Activated T-helper 1 cell treated with anti-CD3 and anti-CD28 coated beads, Interleukin-12 subunit alpha, Interleukin-12 subunit beta, Interleukin-2, Interleukin-4 antibody, amounts not matched to agents 30 ng/mL and 10 ng/mL and 1 ng/mL, durations not matched to agents 14 hours and 24 hours and 36 hours (primary cell): ENCODE results near the gene TUFM. TPM values are rescaled to one million over a fixed set of nuclear protein-coding genes. Genes with fewer than 3 reads are reported as not detected.
"Not testable (repeated sequence)": the region's sequence is repeated elsewhere in the genome, so short reads cannot be mapped to it uniquely, and the experiment has no call there.

Experiments used
- DNase-seq: peaks from one replicate; pipeline ENCODE4 v3.0.0; 2021; ENCODE audit warnings: low spot score
- H3K27ac Mint-ChIP-seq: one replicate; pipeline ENCODE4 v1.8.0; 2021; ENCODE audit warnings: mild to moderate bottlenecking, mixed read lengths
- H3K27me3 Mint-ChIP-seq: one replicate; pipeline ENCODE4 v1.8.0; 2022; ENCODE audit warnings: mild to moderate bottlenecking, moderate library complexity, mixed read lengths; ENCODE audit not compliant: insufficient read depth
- H3K36me3 Mint-ChIP-seq: one replicate; pipeline ENCODE4 v1.8.0; 2021; ENCODE audit warnings: low read depth, mixed read lengths
- H3K4me1 Mint-ChIP-seq: one replicate; pipeline ENCODE4 v1.8.0; 2021; ENCODE audit warnings: low read depth, mixed read lengths
- H3K4me3 Mint-ChIP-seq: one replicate; pipeline ENCODE4 v1.8.0; 2021; ENCODE audit warnings: mild to moderate bottlenecking, moderate library complexity, mixed read lengths
- H3K9me3 Mint-ChIP-seq: one replicate; pipeline ENCODE4 v1.8.0; 2021; ENCODE audit warnings: mixed read lengths
- intact Hi-C: fragments of 100-400 bp; cut with micrococcal nuclease; formaldehyde crosslinking; loops from one replicate; pipeline ENCODE4 v1.15.1; 2024
- total RNA-seq: library from RNA; stranded (reverse); gene quantifications from 2 replicates; pipeline ENCODE4 v1.2.3, GENCODE V29; 2022

TUFM gene
- total RNA-seq = 261 and 264 TPM in 2 replicates

- peak; percentile 97 for DNase-seq
- intact Hi-C loops = loop anchor here (1.0 kb wide), 7 partner anchors 17 to 128 kb away; partner anchors contain the start of genes NFATC2IP, RABEP2, SH2B1 and SPNS1
- Mint-ChIP-seq H3K4me1 (peaks cover 12% of the 10 kb centered on the region), H3K27ac (peak within 1 kb of the TSS; percentile 94), H3K9me3 (no peaks in the 10 kb centered on the region), H3K36me3 (peaks cover 33% of the 10 kb centered on the region), H3K27me3 (no peaks in the 10 kb centered on the region), H3K4me3 (peak within 1 kb of the TSS; percentile 96)
Measured at GRCh38 chr16:28846080-28846932, at the start of gene TUFM. TSS of gene TUFM (minus strand) at chr16:28846348. CDS start at chr16:28846269, 79 bp downstream.

- DNase-seq = no peak
- H3K4me3 Mint-ChIP-seq = no peak overlapping the region
- intact Hi-C loops = no loop called here
- H3K9me3 Mint-ChIP-seq = no peaks in the 10 kb centered on the region
- no peaks in the 10 kb centered on the region for H3K4me1 Mint-ChIP-seq
- H3K36me3 Mint-ChIP-seq = no peaks in the 10 kb centered on the region
- no peak overlapping the region for H3K27ac Mint-ChIP-seq
- H3K27me3 Mint-ChIP-seq = peaks cover 1% of the 10 kb centered on the region
Measured at GRCh38 chr16:28895609-28896008, 49.5 kb upstream of the TUFM start.

GRCh38 chr16:28893291-28893690, 47.1 kb upstream of the TUFM start:
- Mint-ChIP-seq H3K9me3 (no peaks in the 10 kb centered on the region), H3K4me1 (no peaks in the 10 kb centered on the region), H3K27ac (no peak overlapping the region), H3K36me3 (no peaks in the 10 kb centered on the region), H3K27me3 (peaks cover 1% of the 10 kb centered on the region), H3K4me3 (no peak overlapping the region)
- no peak for DNase-seq
- intact Hi-C loops = no loop called here

GRCh38 chr16:28891964-28892890, 46.1 kb upstream of the TUFM start:
- H3K9me3 Mint-ChIP-seq = no peaks in the 10 kb centered on the region
- no peak overlapping the region for H3K4me3 Mint-ChIP-seq
- H3K36me3 Mint-ChIP-seq = no peaks in the 10 kb centered on the region
- no peaks in the 10 kb centered on the region for H3K4me1 Mint-ChIP-seq
- intact Hi-C loops = no loop called here
- no peak for DNase-seq
- H3K27ac Mint-ChIP-seq = no peak overlapping the region
- peaks cover 1% of the 10 kb centered on the region for H3K27me3 Mint-ChIP-seq

GRCh38 chr16:28890355-28890754, 44.2 kb upstream of the TUFM start:
- H3K4me1 Mint-ChIP-seq, DNase-seq, H3K36me3 Mint-ChIP-seq, H3K4me3 Mint-ChIP-seq, intact Hi-C loops, H3K9me3 Mint-ChIP-seq, H3K27me3 Mint-ChIP-seq, H3K27ac Mint-ChIP-seq: not testable (repeated sequence)

- no peak for DNase-seq
- H3K27ac Mint-ChIP-seq = no peak overlapping the region
- no peaks in the 10 kb centered on the region for H3K36me3 Mint-ChIP-seq
- no peaks in the 10 kb centered on the region for H3K27me3 Mint-ChIP-seq
- no peak overlapping the region for H3K4me3 Mint-ChIP-seq
- H3K9me3 Mint-ChIP-seq = no peaks in the 10 kb centered on the region
- intact Hi-C loops = no loop called here
- H3K4me1 Mint-ChIP-seq = no peaks in the 10 kb centered on the region
Measured at GRCh38 chr16:28886945-28887344, 40.8 kb upstream of the TUFM start.

GRCh38 chr16:28884045-28884444, 37.9 kb upstream of the TUFM start:
- intact Hi-C loops = no loop called here

GRCh38 chr16:28883221-28883996, 37.3 kb upstream of the TUFM start:
- intact Hi-C loops = no loop called here
- Mint-ChIP-seq H3K4me3 (no peak overlapping the region), H3K36me3 (no peaks in the 10 kb centered on the region), H3K9me3 (no peaks in the 10 kb centered on the region), H3K27me3 (peaks cover 2% of the 10 kb centered on the region), H3K27ac (peak overlapping the region; percentile 25), H3K4me1 (peaks cover 18% of the 10 kb centered on the region)
- no peak for DNase-seq

More at GRCh38 chr16:28884045-28884444, 37.9 kb upstream of the TUFM start:
- peaks cover 12% of the 10 kb centered on the region for H3K4me1 Mint-ChIP-seq
- no peak overlapping the region for H3K4me3 Mint-ChIP-seq
- peaks cover 2% of the 10 kb centered on the region for H3K27me3 Mint-ChIP-seq
- H3K9me3 Mint-ChIP-seq = no peaks in the 10 kb centered on the region
- DNase-seq = no peak
- H3K36me3 Mint-ChIP-seq = no peaks in the 10 kb centered on the region
- H3K27ac Mint-ChIP-seq = peak overlapping the region; percentile 25

- no peak overlapping the region for H3K4me3 Mint-ChIP-seq
- no peaks in the 10 kb centered on the region for H3K9me3 Mint-ChIP-seq
- peaks cover 2% of the 10 kb centered on the region for H3K27me3 Mint-ChIP-seq
- DNase-seq = no peak
- H3K4me1 Mint-ChIP-seq = peaks cover 18% of the 10 kb centered on the region
- H3K27ac Mint-ChIP-seq = no peak overlapping the region
- intact Hi-C loops = no loop called here
- no peaks in the 10 kb centered on the region for H3K36me3 Mint-ChIP-seq
Measured at GRCh38 chr16:28882551-28883160, 36.5 kb upstream of the TUFM start.

- H3K27ac Mint-ChIP-seq, DNase-seq, H3K36me3 Mint-ChIP-seq, H3K9me3 Mint-ChIP-seq, intact Hi-C loops, H3K27me3 Mint-ChIP-seq: not testable (repeated sequence)
- Mint-ChIP-seq H3K4me1 (peaks cover 18% of the 10 kb centered on the region), H3K4me3 (peak overlapping the region; percentile 74)
Measured at GRCh38 chr16:28881565-28881964, 35.4 kb upstream of the TUFM start.

GRCh38 chr16:28880955-28881354, 34.8 kb upstream of the TUFM start:
- H3K4me3 Mint-ChIP-seq = peak overlapping the region; percentile 74
- intact Hi-C loops = loop anchor here (1.0 kb wide), 2 partner anchors 18 to 35 kb away; partner anchors contain the start of genes SH2B1 and TUFM
- H3K36me3 Mint-ChIP-seq = no peaks in the 10 kb centered on the region
- no peak for DNase-seq
- H3K27me3 Mint-ChIP-seq = peaks cover 2% of the 10 kb centered on the region
- peaks cover 18% of the 10 kb centered on the region for H3K4me1 Mint-ChIP-seq
- H3K9me3 Mint-ChIP-seq = no peaks in the 10 kb centered on the region
- H3K27ac Mint-ChIP-seq = no peak overlapping the region

- peak overlapping the region; percentile 74 for H3K4me3 Mint-ChIP-seq
- no peaks in the 10 kb centered on the region for H3K9me3 Mint-ChIP-seq
- peaks cover 2% of the 10 kb centered on the region for H3K27me3 Mint-ChIP-seq
- no peak overlapping the region for H3K27ac Mint-ChIP-seq
- intact Hi-C loops = loop anchor here (1.0 kb wide), 2 partner anchors 17 to 34 kb away; partner anchors contain the start of genes SH2B1 and TUFM
- no peaks in the 10 kb centered on the region for H3K36me3 Mint-ChIP-seq
- peaks cover 18% of the 10 kb centered on the region for H3K4me1 Mint-ChIP-seq
- DNase-seq = no peak
Measured at GRCh38 chr16:28880589-28880915, 34.4 kb upstream of the TUFM start.
